Mesenchymal stem cell (in vitro differentiated cells and primary cell): Measurements from ENCODE around the gene FBXO4.

Experiments
- DNase-seq: peaks from one replicate; pipeline ENCODE4 v3.0.0-alpha.2; 2013
- H2AFZ ChIP-seq: one replicate; pipeline ENCODE4 v1.6.1; 2013; ENCODE audit warnings: low read depth, mild to moderate bottlenecking, control low read depth, inconsistent platforms, low read length, moderate library complexity
- H2AK5ac ChIP-seq: 2 replicates; pipeline ENCODE4 v1.6.1; 2013; ENCODE audit warnings: low read length, moderate library complexity, mild to moderate bottlenecking, inconsistent platforms; ENCODE audit not compliant: severe bottlenecking
- H2BK120ac ChIP-seq: one replicate; pipeline ENCODE4 v1.6.1; 2013; ENCODE audit warnings: low read depth, mild to moderate bottlenecking, inconsistent platforms, low read length, moderate library complexity
- H2BK12ac ChIP-seq, 2 experiments: one replicate each; pipeline ENCODE4 v1.6.1; 2013; ENCODE audit warnings: inconsistent platforms in 2 of 2, low read length in 2 of 2, mild to moderate bottlenecking in 2 of 2, moderate library complexity in 2 of 2, control low read depth in 1 of 2
- H2BK15ac ChIP-seq: one replicate; pipeline ENCODE4 v1.6.1; 2013; ENCODE audit warnings: mild to moderate bottlenecking, low read depth, inconsistent platforms; ENCODE audit not compliant: poor library complexity, severe bottlenecking
- H2BK5ac ChIP-seq: 2 replicates; pipeline ENCODE4 v1.6.1; 2013; ENCODE audit warnings: low read depth, mild to moderate bottlenecking, low read length, control low read depth, inconsistent platforms; ENCODE audit not compliant: poor library complexity, severe bottlenecking
- H3K14ac ChIP-seq, 2 experiments: one replicate each; pipeline ENCODE4 v1.6.1; 2013; ENCODE audit warnings: inconsistent platforms in 2 of 2, low read length in 2 of 2, control low read depth in 1 of 2, mild to moderate bottlenecking in 1 of 2, moderate library complexity in 1 of 2
- H3K18ac ChIP-seq, 2 experiments: one replicate each; pipeline ENCODE4 v1.6.1; 2013; ENCODE audit warnings: inconsistent platforms in 2 of 2, low read length in 2 of 2, control low read depth in 1 of 2, low read depth in 1 of 2, mild to moderate bottlenecking in 1 of 2
- H3K23ac ChIP-seq, 2 experiments: one replicate each; pipeline ENCODE4 v1.6.1; 2013; ENCODE audit warnings: inconsistent platforms in 2 of 2, low read length in 2 of 2, mild to moderate bottlenecking in 2 of 2, moderate library complexity in 2 of 2, control low read depth in 1 of 2
- H3K27ac ChIP-seq: 2 replicates; pipeline ENCODE4 v1.5.1; 2013; ENCODE audit warnings: mild to moderate bottlenecking, moderate library complexity, low read length, control low read depth, inconsistent platforms; ENCODE audit not compliant: poor library complexity, severe bottlenecking
- H3K27me3 ChIP-seq, 2 experiments: 2 replicates each; pipeline versions ENCODE4 v1.6.1 to v1.7.0; 2013; ENCODE audit warnings: low read length in 2 of 2, mild to moderate bottlenecking in 2 of 2, moderate library complexity in 2 of 2, control low read depth in 1 of 2, inconsistent platforms in 1 of 2; ENCODE audit not compliant: control insufficient read depth in 1 of 2, insufficient read depth in 1 of 2
- H3K36me3 ChIP-seq, 2 experiments: 2 replicates each; pipeline versions ENCODE4 v1.6.1 to v1.7.0; 2013; ENCODE audit warnings: low read length in 2 of 2, control low read depth in 1 of 2, inconsistent platforms in 1 of 2, low read depth in 1 of 2, mild to moderate bottlenecking in 1 of 2; ENCODE audit not compliant: insufficient read depth in 2 of 2, control insufficient read depth in 1 of 2
- H3K4ac ChIP-seq, 2 experiments: one replicate each; pipeline ENCODE4 v1.6.1; 2013; ENCODE audit warnings: inconsistent platforms in 2 of 2, low read length in 2 of 2, mild to moderate bottlenecking in 2 of 2, moderate library complexity in 2 of 2, control low read depth in 1 of 2, low read depth in 1 of 2
- H3K4me1 ChIP-seq: 2 replicates; pipeline ENCODE4 v1.6.1; 2013; ENCODE audit warnings: low read depth, low read length, control low read depth; ENCODE audit not compliant: control insufficient read depth, insufficient read depth
- H3K4me2 ChIP-seq: 2 replicates; pipeline ENCODE4 v1.6.1; 2013; ENCODE audit warnings: low read length, mild to moderate bottlenecking, inconsistent platforms; ENCODE audit not compliant: poor library complexity, severe bottlenecking
- H3K4me3 ChIP-seq, 2 experiments: 2 replicates each; pipeline versions ENCODE4 v1.5.1 to v1.7.0; 2013; ENCODE audit warnings: low read length in 2 of 2, mild to moderate bottlenecking in 2 of 2, control low read depth in 1 of 2, low read depth in 1 of 2; ENCODE audit not compliant: insufficient read depth in 1 of 2
- H3K79me1 ChIP-seq: replicated peaks from 2 replicates; pipeline ENCODE4 v1.6.1; 2013; ENCODE audit warnings: mild to moderate bottlenecking, control low read depth, low read length, inconsistent platforms; ENCODE audit not compliant: poor library complexity, severe bottlenecking
- H3K9ac ChIP-seq: 2 replicates; pipeline ENCODE4 v1.7.0; 2013; ENCODE audit warnings: mild to moderate bottlenecking, low read length, moderate library complexity
- H3K9me3 ChIP-seq: 2 replicates; pipeline ENCODE4 v1.7.0; 2013; ENCODE audit warnings: mild to moderate bottlenecking, low read length; ENCODE audit not compliant: control insufficient read depth
- H4K8ac ChIP-seq: one replicate; pipeline ENCODE4 v1.6.1; 2013; ENCODE audit warnings: inconsistent platforms, mild to moderate bottlenecking, low read length, moderate library complexity
- H4K91ac ChIP-seq: one replicate; pipeline ENCODE4 v1.6.1; 2013; ENCODE audit warnings: mild to moderate bottlenecking, low read length, inconsistent platforms
- WGBS: methylation state at CpG from one replicate; pipeline ENCODE4 v1.1.7; 2013; ENCODE audit warnings: mixed read lengths; 5-methylcytosine and 5-hydroxymethylcytosine counted together

Gene FBXO4

GRCh38 chr5:41951224-41951623 is 26.1 kb downstream of the FBXO4 start:
- no peaks in the 10 kb centered on the region for H3K36me3 ChIP-seq
- no peak overlapping the region for H4K91ac ChIP-seq
- peaks cover 2% of the 10 kb centered on the region for H3K9me3 ChIP-seq
- no peak overlapping the region for H3K4ac ChIP-seq
- no peak overlapping the region for H3K27ac ChIP-seq
- DNase-seq: no peak
- no peak overlapping the region for H2BK120ac ChIP-seq
- H2AFZ ChIP-seq: no peak overlapping the region
- no peaks in the 10 kb centered on the region for H3K4me1 ChIP-seq
- H2BK12ac ChIP-seq: no peak overlapping the region
- no peak overlapping the region for H2BK5ac ChIP-seq
- no peak overlapping the region for H3K23ac ChIP-seq
- 85% methylated on average over 2 of the region's 3 CpGs for WGBS
- H3K9ac ChIP-seq: no peak overlapping the region
- no peak overlapping the region for H3K14ac ChIP-seq
- H3K27me3 ChIP-seq: no peaks in the 10 kb centered on the region
- no peak overlapping the region for H3K4me3 ChIP-seq
- H2AK5ac ChIP-seq: no peak overlapping the region
- no peak overlapping the region for H2BK15ac ChIP-seq
- no peaks in the 10 kb centered on the region for H3K79me1 ChIP-seq
- H3K18ac ChIP-seq: no peak overlapping the region
- H3K4me2 ChIP-seq: no peak overlapping the region
- no peak overlapping the region for H4K8ac ChIP-seq

- no peak overlapping the region for H2BK5ac ChIP-seq
- DNase-seq: no peak
- no peak overlapping the region for H3K14ac ChIP-seq
- no peak overlapping the region for H4K91ac ChIP-seq
- H3K27me3 ChIP-seq: no peaks in the 10 kb centered on the region
- no CpG with 5 or more reads among the region's 1 CpG for WGBS
- no peaks in the 10 kb centered on the region for H3K79me1 ChIP-seq
- no peaks in the 10 kb centered on the region for H3K36me3 ChIP-seq
- H3K4me1 ChIP-seq: no peaks in the 10 kb centered on the region
- no peak overlapping the region for H3K9ac ChIP-seq
- no peak overlapping the region for H2BK12ac ChIP-seq
- no peak overlapping the region for H3K4me2 ChIP-seq
- no peak overlapping the region for H3K27ac ChIP-seq
- H2AK5ac ChIP-seq: no peak overlapping the region
- no peak overlapping the region for H2AFZ ChIP-seq
- no peak overlapping the region for H3K4ac ChIP-seq
- peaks cover 13% of the 10 kb centered on the region for H3K9me3 ChIP-seq
- H3K4me3 ChIP-seq: no peak overlapping the region
- H2BK120ac ChIP-seq: no peak overlapping the region
- H3K23ac ChIP-seq: no peak overlapping the region
- no peak overlapping the region for H2BK15ac ChIP-seq
- H4K8ac ChIP-seq: no peak overlapping the region
- H3K18ac ChIP-seq: no peak overlapping the region
Measured at GRCh38 chr5:41954286-41954685, 29.2 kb downstream of the FBXO4 start.

GRCh38 chr5:41955432-41956024 is 30.4 kb downstream of the FBXO4 start:
- no peak for DNase-seq
- WGBS: 84% methylated on average over 5 of the region's 7 CpGs

GRCh38 chr5:41956943-41957342 is 31.9 kb downstream of the FBXO4 start:
- Histone ChIP-seq H3K4me1 (no peaks in the 10 kb centered on the region), H2AK5ac (no peak overlapping the region), H3K9me3 (peaks cover 24% of the 10 kb centered on the region), H4K8ac (no peak overlapping the region), H3K27ac (no peak overlapping the region), H3K14ac (no peak overlapping the region), H3K4me3 (no peak overlapping the region), H3K9ac (no peak overlapping the region), H2BK15ac (no peak overlapping the region), H2BK12ac (no peak overlapping the region), H3K36me3 (no peaks in the 10 kb centered on the region), H3K18ac (no peak overlapping the region), H2AFZ (no peak overlapping the region), H3K27me3 (no peaks in the 10 kb centered on the region), H3K79me1 (no peaks in the 10 kb centered on the region), H3K4ac (no peak overlapping the region), H4K91ac (no peak overlapping the region), H3K4me2 (no peak overlapping the region), H2BK120ac (no peak overlapping the region), H3K23ac (no peak overlapping the region), H2BK5ac (no peak overlapping the region)
- no peak for DNase-seq
- no CpG with 5 or more reads among the region's 1 CpG for WGBS

More at GRCh38 chr5:41955432-41956024, 30.4 kb downstream of the FBXO4 start:
- H3K9ac ChIP-seq: no peak overlapping the region
- no peak overlapping the region for H4K8ac ChIP-seq
- no peak overlapping the region for H3K23ac ChIP-seq
- H2BK12ac ChIP-seq: no peak overlapping the region
- H2BK5ac ChIP-seq: no peak overlapping the region
- H2AFZ ChIP-seq: no peak overlapping the region
- H2AK5ac ChIP-seq: no peak overlapping the region
- no peaks in the 10 kb centered on the region for H3K4me1 ChIP-seq
- H3K36me3 ChIP-seq: no peaks in the 10 kb centered on the region
- no peak overlapping the region for H3K27ac ChIP-seq
- H2BK15ac ChIP-seq: no peak overlapping the region
- no peak overlapping the region for H3K14ac ChIP-seq
- H2BK120ac ChIP-seq: no peak overlapping the region
- H4K91ac ChIP-seq: no peak overlapping the region
- H3K9me3 ChIP-seq: peaks cover 13% of the 10 kb centered on the region
- H3K4me3 ChIP-seq: no peak overlapping the region
- H3K4ac ChIP-seq: no peak overlapping the region
- H3K79me1 ChIP-seq: no peaks in the 10 kb centered on the region
- no peak overlapping the region for H3K18ac ChIP-seq
- H3K27me3 ChIP-seq: no peaks in the 10 kb centered on the region
- H3K4me2 ChIP-seq: no peak overlapping the region
